ENCODE measurements around the gene TRAK1. TPM values are rescaled to one million over a fixed set of nuclear protein-coding genes. Genes with fewer than 3 reads are reported as not detected.

The TRAK1 gene
- total RNA-seq, 1 experiment from 2014 or later: 16.5 TPM

GRCh38 chr3:42229942-42230688, 139.0 kb downstream of the TRAK1 start:
- DNase-seq (ENCODE audit: low read depth): peak; percentile 73

- no peak for DNase-seq (ENCODE audit: low read depth)
Observed at GRCh38 chr3:42230860-42231259, 139.7 kb downstream of the TRAK1 start.

GRCh38 chr3:42235532-42235931, 144.4 kb downstream of the TRAK1 start:
- no peak for DNase-seq (ENCODE audit: low read depth)

GRCh38 chr3:42236611-42237010, 145.5 kb downstream of the TRAK1 start:
- no peak for DNase-seq (ENCODE audit: low read depth)

GRCh38 chr3:42246091-42246490, 154.9 kb downstream of the TRAK1 start:
- DNase-seq (ENCODE audit: low read depth): no peak

- peak; percentile 72 for DNase-seq (ENCODE audit: low read depth)
Observed at GRCh38 chr3:42247576-42248027, 156.4 kb downstream of the TRAK1 start.

GRCh38 chr3:42250761-42251160, 159.6 kb downstream of the TRAK1 start:
- DNase-seq (ENCODE audit: low read depth): no peak

GRCh38 chr3:42254566-42254965, 163.4 kb downstream of the TRAK1 start:
- DNase-seq (ENCODE audit: low read depth): no peak

- peak; percentile 74 for DNase-seq (ENCODE audit: low read depth)
Observed at GRCh38 chr3:42256135-42256819, 165.1 kb downstream of the TRAK1 start.

GRCh38 chr3:42257007-42257406, 165.8 kb downstream of the TRAK1 start:
- peak; percentile 32 for DNase-seq (ENCODE audit: low read depth)

- DNase-seq (ENCODE audit: low read depth): peak; percentile 94
Observed at GRCh38 chr3:42262525-42262924, 171.4 kb downstream of the TRAK1 start.

- DNase-seq (ENCODE audit: low read depth): no peak
Observed at GRCh38 chr3:42263354-42264346, 172.5 kb downstream of the TRAK1 start.

- peak; percentile 56 for DNase-seq (ENCODE audit: low read depth)
Observed at GRCh38 chr3:42264399-42265058, 173.4 kb downstream of the TRAK1 start.

GRCh38 chr3:42265059-42265991, 174.2 kb downstream of the TRAK1 start:
- DNase-seq (ENCODE audit: low read depth): peak; percentile 51

GRCh38 chr3:42266085-42266484, 174.9 kb downstream of the TRAK1 start, which contains the start of gene CCK:
Gene CCK, minus strand, starts transcription at chr3:42266185. Its CDS starts 2,555 bp downstream, at chr3:42263630.
- no peak for DNase-seq (ENCODE audit: low read depth)

- DNase-seq (ENCODE audit: low read depth): no peak
Observed at GRCh38 chr3:42267878-42268277, 176.7 kb downstream of the TRAK1 start.

GRCh38 chr3:42269647-42270046, 178.5 kb downstream of the TRAK1 start:
- DNase-seq (ENCODE audit: low read depth): no peak

- DNase-seq (ENCODE audit: low read depth): no peak
Observed at GRCh38 chr3:42270561-42270960, 179.4 kb downstream of the TRAK1 start.

GRCh38 chr3:42271786-42272185, 180.6 kb downstream of the TRAK1 start:
- DNase-seq (ENCODE audit: low read depth): no peak

GRCh38 chr3:42273361-42273760, 182.2 kb downstream of the TRAK1 start:
- DNase-seq (ENCODE audit: low read depth): no peak

Data from RPMI7951 (cell line).